GM23248 (cell line): ENCODE results near the gene PPP1R12A. TPM values are rescaled to one million over a fixed set of nuclear protein-coding genes. Genes with fewer than 3 reads are reported as not detected.
"Not testable (repeated sequence)": the region's sequence is repeated elsewhere in the genome, so short reads cannot be mapped to it uniquely, and the experiment has no call there.

Source experiments
- DNase-seq: peaks from one replicate; pipeline ENCODE4 v3.0.0-alpha.2; 2015
- H2AFZ ChIP-seq: fragments of 200-600 bp; sonication (generic); 2 replicates; pipeline ENCODE4 v1.6.1; 2016; ENCODE audit warnings: antibody characterized with exemption
- H3F3A ChIP-seq: fragments of 200-600 bp; sonication (generic); 2 replicates; pipeline ENCODE4 v1.6.1; 2016; ENCODE audit warnings: mild to moderate bottlenecking, antibody characterized with exemption, mixed run types; ENCODE audit not compliant: insufficient read depth
- H3K27ac ChIP-seq: fragments of 200-600 bp; sonication (generic); 2 replicates; pipeline ENCODE4 v1.5.1; 2016; ENCODE audit warnings: mild to moderate bottlenecking
- H3K27me3 ChIP-seq: fragments of 200-600 bp; sonication (generic); replicated peaks from 2 replicates; pipeline ENCODE4 v1.6.1; 2016; ENCODE audit warnings: mild to moderate bottlenecking; ENCODE audit not compliant: insufficient read depth
- H3K36me3 ChIP-seq: fragments of 200-600 bp; sonication (generic); 2 replicates; pipeline ENCODE4 v1.6.1; 2016; ENCODE audit warnings: low read depth, mild to moderate bottlenecking
- H3K4me1 ChIP-seq: fragments of 200-600 bp; sonication (generic); 2 replicates; pipeline ENCODE4 v1.6.1; 2016; ENCODE audit warnings: mild to moderate bottlenecking; ENCODE audit not compliant: insufficient read depth
- H3K4me2 ChIP-seq: fragments of 200-600 bp; sonication (generic); one replicate; pipeline ENCODE4 v1.6.1; 2016; ENCODE audit warnings: mild to moderate bottlenecking; ENCODE audit not compliant: unreplicated experiment
- H3K4me3 ChIP-seq: fragments of 200-600 bp; sonication (generic); 2 replicates; pipeline ENCODE4 v1.5.1; 2016; ENCODE audit warnings: mild to moderate bottlenecking
- H3K79me2 ChIP-seq: fragments of 200-600 bp; sonication (generic); 2 replicates; pipeline ENCODE4 v1.6.1; 2016; ENCODE audit warnings: mild to moderate bottlenecking; ENCODE audit not compliant: insufficient read depth
- H3K9ac ChIP-seq: fragments of 200-600 bp; sonication (generic); 2 replicates; pipeline ENCODE4 v1.6.1; 2016; ENCODE audit warnings: mild to moderate bottlenecking
- H3K9me2 ChIP-seq: fragments of 200-600 bp; sonication (generic); 2 replicates; pipeline ENCODE4 v1.6.1; 2016; ENCODE audit warnings: mixed run types, mild to moderate bottlenecking, moderate library complexity; ENCODE audit not compliant: insufficient read depth
- H3K9me3 ChIP-seq: fragments of 200-600 bp; sonication (generic); one replicate; pipeline ENCODE4 v1.6.1; 2017; ENCODE audit warnings: low read depth
- H4K20me1 ChIP-seq: fragments of 200-600 bp; sonication (generic); 2 replicates; pipeline ENCODE4 v1.6.0; 2016; ENCODE audit not compliant: insufficient read depth
- EZH2 ChIP-seq: fragments of 200-600 bp; sonication (generic); IDR thresholded peaks from 2 replicates; pipeline ENCODE4 v1.6.1; 2018; ENCODE audit warnings: antibody characterized with exemption, mild to moderate bottlenecking; ENCODE audit not compliant: insufficient read depth, poor library complexity, severe bottlenecking
- EZH2phosphoT487 ChIP-seq: fragments of 200-600 bp; sonication (generic); IDR thresholded peaks from 2 replicates; pipeline ENCODE4 v1.6.1; 2018; ENCODE audit warnings: antibody characterized with exemption, moderate library complexity, mild to moderate bottlenecking, low read depth; ENCODE audit not compliant: insufficient read depth
- whole genome bisulfite sequencing, 2 experiments: methylation state at CpG; one replicate each; pipeline ENCODE4 v1.1.6; 2015 to 2017; ENCODE audit warnings: low lambda C conversion rate in 2 of 2, low coverage in 1 of 2; ENCODE audit errors: missing lambda C conversion rate in 2 of 2; 5-methylcytosine and 5-hydroxymethylcytosine counted together
- in situ Hi-C: fragments of 300-500 bp; cut with MboI; formaldehyde crosslinking; loops from 2 replicates; pipeline ENCODE4 v1.15.0; 2020
- polyA plus RNA-seq: library from polyadenylated mRNA; unstranded; fragments of >200 nt; fragmentation: Nextera tagmentation; extraction: Ambion mirVana; gene quantifications from 2 replicates; pipeline ENCODE4 v1.2.1, GENCODE V29; 2016
- total RNA-seq: library from RNA; depleted of rRNA; stranded (reverse); fragments of >200 nt; shearing (Covaris generic); gene quantifications from 2 replicates; pipeline ENCODE4 v1.2.3, GENCODE V29; 2014

Gene PPP1R12A
- total and polyA plus RNA-seq, 2 experiments from 2014 or later, result 91.1 to 144 TPM

- H2AFZ ChIP-seq, result no peak overlapping the region
- TF ChIP-seq EZH2phosphoT487 (no peak), EZH2 (no peak)
- no peak overlapping the region for H3K27ac ChIP-seq
- in situ Hi-C loops, result no loop called here
- no peak overlapping the region for H3K4me3 ChIP-seq
- no peaks in the 10 kb centered on the region for H3K4me1 ChIP-seq
- peaks cover 57% of the 10 kb centered on the region for H3K36me3 ChIP-seq
- WGBS, 2 experiments, result 95 to 98% methylated on average over 6 of the region's 6 CpGs
- no peaks in the 10 kb centered on the region for H4K20me1 ChIP-seq
- H3K27me3 ChIP-seq, result no peaks in the 10 kb centered on the region
- no peak overlapping the region for H3K4me2 ChIP-seq
- no peak overlapping the region for H3K9ac ChIP-seq
- H3F3A ChIP-seq, result peaks cover 20% of the 10 kb centered on the region
- no peaks in the 10 kb centered on the region for H3K9me3 ChIP-seq
- DNase-seq, result no peak
- H3K79me2 ChIP-seq, result peaks cover 100% of the 10 kb centered on the region
- no peaks in the 10 kb centered on the region for H3K9me2 ChIP-seq
These were observed 108.4 kb downstream of the PPP1R12A start for GRCh38 chr12:79826267-79827128.

GRCh38 chr12:79822475-79822874 is 112.4 kb downstream of the PPP1R12A start:
- DNase-seq, result no peak
- Histone ChIP-seq H3K4me1 (no peaks in the 10 kb centered on the region), H2AFZ (no peak overlapping the region), H3K27me3 (no peaks in the 10 kb centered on the region), H3K79me2 (peaks cover 100% of the 10 kb centered on the region), H3K9ac (no peak overlapping the region), H3F3A (peaks cover 35% of the 10 kb centered on the region; the same call in 1 of the 2 replicates), H3K36me3 (peaks cover 68% of the 10 kb centered on the region), H3K9me2 (no peaks in the 10 kb centered on the region), H3K4me2 (no peak overlapping the region), H4K20me1 (no peaks in the 10 kb centered on the region), H3K4me3 (no peak overlapping the region), H3K27ac (no peak overlapping the region), H3K9me3 (no peaks in the 10 kb centered on the region)
- in situ Hi-C loops, result no loop called here
- TF ChIP-seq EZH2phosphoT487, result no peak
- TF ChIP-seq EZH2, result no peak

- Histone ChIP-seq H3K4me1 (no peaks in the 10 kb centered on the region), H3K9me3 (no peaks in the 10 kb centered on the region), H2AFZ (no peak overlapping the region), H3K79me2 (peaks cover 98% of the 10 kb centered on the region), H3F3A (peaks cover 26% of the 10 kb centered on the region; the same call in 1 of the 2 replicates), H3K36me3 (peaks cover 84% of the 10 kb centered on the region), H3K27me3 (no peaks in the 10 kb centered on the region), H4K20me1 (no peaks in the 10 kb centered on the region), H3K4me3 (no peak overlapping the region), H3K4me2 (no peak overlapping the region), H3K9me2 (no peaks in the 10 kb centered on the region), H3K9ac (no peak overlapping the region), H3K27ac (peak overlapping the region; percentile 17; the same call in 1 of the 2 replicates)
- TF ChIP-seq EZH2 (no peak), EZH2phosphoT487 (no peak)
- in situ Hi-C loops, result no loop called here
- peak; percentile 14 for DNase-seq
- WGBS, 2 experiments, result 64 to 70% methylated on average over 3 of the region's 3 CpGs
These were observed 116.0 kb downstream of the PPP1R12A start for GRCh38 chr12:79818856-79819255.

- H3K9me2 ChIP-seq, H3K4me2 ChIP-seq, H4K20me1 ChIP-seq, H3K4me3 ChIP-seq, H3K9me3 ChIP-seq, H2AFZ ChIP-seq, H3K27me3 ChIP-seq, in situ Hi-C loops, H3K27ac ChIP-seq, H3K9ac ChIP-seq: not testable (repeated sequence)
- Histone ChIP-seq H3K4me1 (peaks cover 23% of the 10 kb centered on the region), H3K36me3 (peaks cover 79% of the 10 kb centered on the region), H3K79me2 (peaks cover 55% of the 10 kb centered on the region), H3F3A (peaks cover 57% of the 10 kb centered on the region)
- peak; percentile 50 for DNase-seq
- 91 to 98% methylated on average over 10 of the region's 10 CpGs for WGBS, 2 experiments
These were observed 150.4 kb downstream of the PPP1R12A start for GRCh38 chr12:79784366-79785065.
